ENCODE results near the gene CHMP2A.

CHMP2A gene

GRCh38 chr19:58536852-58537798 is 17.8 kb downstream of the CHMP2A start:
- DNase-seq, result no peak

- no peak for DNase-seq
Observed at GRCh38 chr19:58535857-58536256, 19.0 kb downstream of the CHMP2A start.

GRCh38 chr19:58531034-58531840 is 23.7 kb downstream of the CHMP2A start:
- no peak for DNase-seq

GRCh38 chr19:58529405-58529804 is 25.5 kb downstream of the CHMP2A start:
- DNase-seq, result no peak

- no peak for DNase-seq
Observed at GRCh38 chr19:58522709-58523108, 32.2 kb downstream of the CHMP2A start.

GRCh38 chr19:58521651-58522050 is 33.3 kb downstream of the CHMP2A start:
- no peak for DNase-seq

GRCh38 chr19:58520257-58520599 is 34.7 kb downstream of the CHMP2A start:
- no peak for DNase-seq

- DNase-seq, result peak; percentile 95
Observed at GRCh38 chr19:58519355-58520256, 35.3 kb downstream of the CHMP2A start, which contains the start of gene ZBTB45. Gene ZBTB45, minus strand, starts transcription at chr19:58519810. Its CDS starts 2,137 bp downstream, at chr19:58517673.

- DNase-seq, result peak; percentile 47
Observed at GRCh38 chr19:58519087-58519354, 35.9 kb downstream of the CHMP2A start.

GRCh38 chr19:58518256-58519086 is 36.4 kb downstream of the CHMP2A start:
- no peak for DNase-seq

- DNase-seq, result no peak
Observed at GRCh38 chr19:58516964-58517833, 37.7 kb downstream of the CHMP2A start.

- no peak for DNase-seq
Observed at GRCh38 chr19:58516246-58516836, 38.6 kb downstream of the CHMP2A start.

GRCh38 chr19:58515259-58515658 is 39.6 kb downstream of the CHMP2A start:
- no peak for DNase-seq

GRCh38 chr19:58514564-58515022 is 40.3 kb downstream of the CHMP2A start:
- DNase-seq, result no peak

- peak; percentile 95 for DNase-seq
Observed at GRCh38 chr19:58513694-58514563, 41.0 kb downstream of the CHMP2A start.

- no peak for DNase-seq
Observed at GRCh38 chr19:58513213-58513693, 41.7 kb downstream of the CHMP2A start.

GRCh38 chr19:58511353-58512208 is 43.3 kb downstream of the CHMP2A start, which contains the start of gene SLC27A5:
Gene SLC27A5, minus strand, starts transcription at chr19:58511992. Its CDS starts 37 bp downstream, at chr19:58511955.
- no peak for DNase-seq

All from NCI-H774 (cell line).